ENCODE measurements around the gene PKMYT1. TPM values are rescaled to one million over a fixed set of nuclear protein-coding genes. Genes with fewer than 3 reads are reported as not detected.

PKMYT1 gene
- 1.3 TPM in 1 of 2 replicates, not detected in the other for total RNA-seq (ENCODE audit: low replicate concordance)

GRCh38 chr16:2980227-2981176 lies at the start of gene PKMYT1:
PKMYT1 (minus strand) TSS chr16:2980446; CDS start chr16:2979657, 789 bp downstream.

DNA sequence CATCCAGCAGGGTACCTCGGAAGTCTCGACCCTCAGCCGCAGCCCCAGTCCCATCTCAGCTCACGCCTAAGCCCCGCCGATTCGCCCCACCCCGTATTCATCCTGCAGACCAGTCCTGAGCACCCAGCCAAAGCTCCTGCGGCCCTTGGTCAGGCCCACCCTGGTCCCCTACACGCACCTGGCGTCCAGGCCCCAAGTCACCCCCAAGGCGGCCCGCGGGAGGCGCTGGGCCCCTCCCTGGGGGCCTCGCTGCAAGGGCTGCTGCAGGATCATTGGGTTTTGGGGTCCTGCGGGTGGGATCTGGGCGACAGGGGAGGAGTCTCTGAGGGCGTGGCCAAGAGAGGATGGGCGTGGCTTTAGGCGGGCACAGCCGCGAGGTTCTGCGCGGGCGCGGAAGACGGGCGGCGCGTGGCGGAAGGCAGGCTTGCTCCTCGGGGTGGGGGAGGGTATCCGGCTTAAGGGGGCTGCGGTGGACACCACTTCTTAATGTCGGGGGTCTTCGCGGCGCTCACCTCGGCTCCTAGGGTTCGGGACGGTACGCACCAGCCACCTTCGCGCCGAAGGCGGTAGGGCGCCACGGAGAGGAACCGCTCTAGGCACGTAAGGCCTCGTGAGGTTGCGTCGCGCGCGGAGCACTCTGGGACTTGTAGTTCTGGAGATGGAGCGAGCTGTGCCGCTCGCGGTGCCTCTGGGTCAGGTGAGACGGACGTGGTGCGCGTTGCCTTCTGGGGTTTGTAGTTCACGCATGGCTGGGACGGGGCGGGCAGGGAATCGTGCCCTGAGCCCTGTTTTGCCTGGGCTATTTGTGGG lies 43.6 kb upstream of the PKMYT1 start, which contains the start of the genes HCFC1R1 and THOC6:
TSS of gene HCFC1R1 (minus strand) at position 274 of the 810 bp plus-strand sequence. CDS start at position 273, 1 bp downstream.
TSS of gene THOC6 (plus strand) at position 367 of the 810 bp plus-strand sequence. CDS start at position 659, 292 bp downstream.

DNA sequence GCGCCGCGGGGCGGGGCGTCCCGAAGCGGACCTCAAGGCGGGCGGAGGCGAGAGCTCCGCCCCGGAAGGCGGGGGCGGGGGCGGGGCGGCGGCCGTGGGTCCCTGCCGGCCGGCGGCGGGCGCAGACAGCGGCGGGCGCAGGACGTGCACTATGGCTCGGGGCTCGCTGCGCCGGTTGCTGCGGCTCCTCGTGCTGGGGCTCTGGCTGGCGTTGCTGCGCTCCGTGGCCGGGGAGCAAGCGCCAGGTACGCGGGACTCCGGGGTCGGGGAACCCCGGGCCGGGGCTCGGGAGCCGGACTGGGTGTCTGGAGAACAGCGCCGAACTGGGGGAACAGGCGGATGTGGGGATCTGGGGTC lies 40.0 kb upstream of the PKMYT1 start, which contains the start of gene TNFRSF12A:
TSS of gene TNFRSF12A (plus strand) at position 122 of the 357 bp plus-strand sequence. CDS start at position 152, 30 bp downstream.

GRCh38 chr16:3017794-3018506 lies 37.7 kb upstream of the PKMYT1 start, which contains the start of gene CLDN6:
CLDN6 (minus strand) TSS chr16:3018183; CDS start chr16:3016021, 2,162 bp downstream.

DNA sequence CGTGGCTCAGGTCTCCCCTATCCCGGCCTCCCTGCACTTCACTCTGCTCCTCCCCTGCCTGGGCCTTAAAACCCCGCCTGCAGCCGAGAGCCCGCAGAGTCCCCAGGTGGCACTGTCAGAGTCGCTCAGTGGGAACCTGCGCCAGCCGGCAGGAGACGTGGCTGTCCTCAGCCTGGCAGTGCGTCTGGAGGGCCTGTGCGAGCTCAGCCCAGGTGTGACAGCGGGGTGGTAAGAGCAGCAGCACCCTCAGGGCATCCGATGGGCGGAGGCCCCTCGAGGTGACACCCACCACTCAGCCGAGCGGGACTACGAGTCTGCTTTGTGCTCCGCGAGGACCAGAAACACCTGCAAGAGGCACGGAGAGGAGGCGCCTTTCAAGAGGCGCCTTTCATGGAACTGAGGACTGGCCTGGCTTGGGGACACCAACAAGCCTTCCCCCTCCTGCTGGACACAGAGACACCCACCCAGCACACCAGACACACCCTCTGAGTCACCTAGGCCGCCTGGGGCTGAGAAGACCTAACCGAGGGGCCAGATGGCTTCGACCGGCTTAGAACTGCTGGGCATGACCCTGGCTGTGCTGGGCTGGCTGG lies 32.7 kb upstream of the PKMYT1 start, which contains the start of gene CLDN9:
TSS of gene CLDN9 (plus strand) at position 96 of the 593 bp plus-strand sequence. CDS start at position 536, 440 bp downstream.

GRCh38 chr16:2968738-2969544 lies 11.3 kb downstream of the PKMYT1 start, which contains the start of gene PAQR4:
PAQR4 (plus strand) TSS chr16:2969348; CDS start chr16:2969675, 327 bp downstream.

DNA sequence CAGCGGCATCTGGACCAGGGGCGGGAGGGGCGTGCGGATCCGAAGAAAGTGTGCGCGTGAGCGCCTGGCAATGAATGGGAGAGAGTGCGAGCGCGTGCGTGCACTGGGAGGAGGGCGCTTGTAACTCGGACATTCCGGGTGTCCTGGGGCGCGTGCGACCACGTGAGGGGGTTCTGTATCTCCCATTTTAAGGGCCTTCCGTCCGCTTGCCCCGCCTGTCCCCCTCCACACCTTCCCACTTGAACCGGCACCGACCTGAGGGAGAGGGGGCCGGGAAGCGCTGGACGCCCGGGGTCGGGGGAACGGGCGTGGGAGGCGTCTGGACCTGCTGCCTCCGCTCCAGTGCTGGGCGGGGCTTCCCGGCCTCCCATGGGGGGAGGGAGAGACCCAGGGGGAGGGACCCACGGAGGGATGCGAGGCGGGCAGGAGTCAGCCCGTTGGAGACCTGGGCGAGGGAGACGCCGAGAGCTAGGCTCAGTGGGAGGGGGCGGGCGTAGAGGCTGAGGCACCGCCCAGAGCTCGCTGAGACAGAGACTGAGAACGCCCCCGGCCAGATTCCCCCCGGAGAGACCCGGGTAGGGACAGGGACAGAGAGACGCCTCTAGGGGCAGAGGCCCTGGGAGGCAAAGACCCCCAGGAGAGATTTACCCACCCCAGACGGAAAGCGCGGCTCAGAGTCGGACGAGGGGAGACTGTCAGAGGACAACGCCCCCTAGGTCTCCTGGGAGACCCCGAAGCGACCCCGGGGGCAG lies 16.3 kb downstream of the PKMYT1 start, which contains the start of gene KREMEN2:
TSS of gene KREMEN2 (plus strand) at position 553 of the 752 bp plus-strand sequence. CDS start 246 bp downstream, outside the sequence.

Other genes starting within 250 kb of the PKMYT1 start
- gene SRRM2, start 227.8 kb downstream of the PKMYT1 start, total RNA-seq (ENCODE audit: low replicate concordance): 31.5 and 42.6 TPM in 2 replicates
- gene ELOB, start 203.2 kb downstream of the PKMYT1 start, total RNA-seq (ENCODE audit: low replicate concordance): 605 and 1,061 TPM in 2 replicates
- not detected in 2 replicates for gene PRSS33, start 192.9 kb downstream of the PKMYT1 start, total RNA-seq (ENCODE audit: low replicate concordance)
- gene PRSS41, start 182.0 kb downstream of the PKMYT1 start, total RNA-seq (ENCODE audit: low replicate concordance): not detected in 2 replicates
- gene PRSS21, start 163.2 kb downstream of the PKMYT1 start, total RNA-seq (ENCODE audit: low replicate concordance): 0.15 and 0.23 TPM in 2 replicates
- gene ZG16B, start 150.1 kb downstream of the PKMYT1 start, total RNA-seq (ENCODE audit: low replicate concordance): 2.1 TPM in 1 of 2 replicates, not detected in the other
- gene PRSS22, start 122.3 kb downstream of the PKMYT1 start, total RNA-seq (ENCODE audit: low replicate concordance): not detected in 2 replicates
- 30.9 and 59.8 TPM in 2 replicates for gene FLYWCH2, start 97.2 kb downstream of the PKMYT1 start, total RNA-seq (ENCODE audit: low replicate concordance)
- gene FLYWCH1, start 68.5 kb downstream of the PKMYT1 start, total RNA-seq (ENCODE audit: low replicate concordance): 31.4 and 39.7 TPM in 2 replicates
- not detected in 2 replicates for gene KREMEN2, start 16.2 kb downstream of the PKMYT1 start, total RNA-seq (ENCODE audit: low replicate concordance)
- 1.6 and 3.8 TPM in 2 replicates for gene PAQR4, start 11.1 kb downstream of the PKMYT1 start, total RNA-seq (ENCODE audit: low replicate concordance)
- not detected in 2 replicates for gene CLDN9, start 32.5 kb upstream of the PKMYT1 start, total RNA-seq (ENCODE audit: low replicate concordance)
- not detected in 2 replicates for gene CLDN6, start 37.7 kb upstream of the PKMYT1 start, total RNA-seq (ENCODE audit: low replicate concordance)
- 42.1 and 365 TPM in 2 replicates for gene TNFRSF12A, start 39.9 kb upstream of the PKMYT1 start, total RNA-seq (ENCODE audit: low replicate concordance)
- 6.6 and 18.3 TPM in 2 replicates for gene HCFC1R1, start 43.5 kb upstream of the PKMYT1 start, total RNA-seq (ENCODE audit: low replicate concordance)
- gene THOC6, start 43.6 kb upstream of the PKMYT1 start, total RNA-seq (ENCODE audit: low replicate concordance): 17.2 and 26.2 TPM in 2 replicates
- gene BICDL2, start 56.5 kb upstream of the PKMYT1 start, total RNA-seq (ENCODE audit: low replicate concordance): under 0.01 and 0.08 TPM in 2 replicates
- gene MMP25, start 66.1 kb upstream of the PKMYT1 start, total RNA-seq (ENCODE audit: low replicate concordance): under 0.01 TPM in 1 of 2 replicates, not detected in the other
- 7.4 and 41.0 TPM in 2 replicates for gene IL32, start 85.2 kb upstream of the PKMYT1 start, total RNA-seq (ENCODE audit: low replicate concordance)
- gene ZSCAN10, start 118.8 kb upstream of the PKMYT1 start, total RNA-seq (ENCODE audit: low replicate concordance): not detected in 2 replicates
- gene ZNF205, start 132.1 kb upstream of the PKMYT1 start, total RNA-seq (ENCODE audit: low replicate concordance): 9.8 and 14.8 TPM in 2 replicates
- gene ZNF213, start 154.6 kb upstream of the PKMYT1 start, total RNA-seq (ENCODE audit: low replicate concordance): 0.70 and 4.1 TPM in 2 replicates
- not detected in 2 replicates for gene OR1F1, start 207.8 kb upstream of the PKMYT1 start, total RNA-seq (ENCODE audit: low replicate concordance)